A204.1 (cell line): ENCODE measurements around the gene DOCK4.

Source experiments
- FAIRE-seq: peaks from 2 replicates; lab custom pipeline; 2012; peaks lifted over from hg19 to GRCh38; lab: Jason Lieb, UNC

DOCK4 gene

DNA sequence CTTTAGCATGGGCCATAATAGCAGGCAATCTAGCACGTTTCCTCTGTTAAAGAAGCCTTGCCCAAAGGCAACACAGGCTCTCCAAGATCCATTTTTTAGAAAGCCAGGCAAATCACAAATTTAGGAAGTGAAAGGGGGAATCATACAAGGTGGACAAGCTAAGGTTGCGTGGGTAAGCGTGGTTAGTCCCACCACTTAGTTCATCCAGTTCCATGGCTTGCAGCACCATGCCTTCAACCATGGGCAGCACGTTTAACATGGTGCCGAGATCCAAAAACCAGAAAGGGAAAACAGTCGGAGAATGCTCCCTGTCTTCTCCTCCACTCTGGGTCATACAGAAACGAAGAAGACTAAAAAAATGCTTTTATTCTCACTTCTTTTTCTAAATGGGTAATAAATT lies 409.5 kb downstream of the DOCK4 start:
- no peak for FAIRE-seq

DNA sequence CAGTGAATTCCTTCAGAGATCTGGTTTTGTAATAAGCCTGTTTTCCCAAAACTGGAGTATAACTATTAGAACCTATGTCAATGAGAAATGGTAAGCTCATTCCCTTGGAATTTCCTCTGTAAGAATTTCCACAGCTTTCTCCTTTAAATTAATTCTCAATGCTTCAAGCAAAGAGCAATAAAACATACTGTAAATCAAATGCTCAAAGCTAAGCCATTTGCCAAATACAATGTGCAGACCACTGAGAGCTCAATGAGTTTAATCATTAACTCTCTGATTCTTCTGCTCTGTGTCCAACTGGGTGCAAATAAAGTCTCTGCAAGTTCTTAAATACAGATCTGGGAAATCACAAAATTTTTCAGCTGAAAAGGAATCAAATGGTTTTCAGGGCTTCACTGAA lies 416.3 kb downstream of the DOCK4 start:
- no peak for FAIRE-seq

DNA sequence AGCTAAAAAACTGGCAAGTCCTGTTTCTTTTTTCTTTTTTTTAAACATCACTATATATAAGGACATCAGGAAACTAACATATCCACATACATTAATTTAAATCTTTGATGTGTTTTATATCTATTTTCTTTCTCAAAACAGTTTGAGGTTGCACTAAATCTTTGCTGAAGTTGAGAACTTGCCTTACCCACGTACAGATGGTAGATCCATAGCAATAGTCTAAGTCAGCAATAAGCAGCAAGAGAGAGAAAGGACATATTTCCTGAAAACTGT lies 417.2 kb downstream of the DOCK4 start:
- FAIRE-seq = no peak

DNA sequence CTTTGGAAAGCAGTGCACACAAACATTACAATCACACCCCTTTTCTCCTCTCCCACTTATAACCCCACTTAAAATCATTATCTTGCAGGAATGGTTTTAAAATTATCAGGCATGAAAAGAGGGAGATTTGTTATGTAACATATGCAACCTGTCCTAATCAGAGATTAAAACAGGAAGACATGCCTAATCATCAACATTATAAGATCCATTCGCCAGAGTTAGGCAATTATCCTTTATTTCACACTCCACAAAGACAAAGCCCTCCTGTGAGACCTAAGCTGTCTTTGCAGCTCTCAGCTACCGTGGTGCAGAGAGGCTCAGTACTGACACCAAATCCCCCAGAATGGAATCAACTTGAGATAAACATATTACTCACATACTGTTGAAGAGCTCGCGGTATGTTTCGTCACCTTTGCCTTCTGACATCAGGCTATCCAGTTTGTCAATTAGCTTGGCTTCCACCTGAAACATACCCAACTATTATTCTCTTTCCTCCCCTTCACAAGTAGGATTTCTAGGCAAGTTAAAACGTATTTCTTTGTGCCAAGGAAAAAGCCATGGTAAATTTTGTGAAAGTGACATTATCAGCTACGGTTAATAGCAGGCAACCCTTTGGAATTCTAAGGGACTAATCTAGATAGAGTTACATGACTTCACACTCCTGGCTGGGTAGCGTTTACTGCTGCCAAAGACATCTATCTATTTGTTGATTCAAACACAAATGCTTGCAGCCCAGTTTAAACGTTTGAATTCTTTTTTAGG lies 417.7 kb downstream of the DOCK4 start:
- FAIRE-seq = no peak

DNA sequence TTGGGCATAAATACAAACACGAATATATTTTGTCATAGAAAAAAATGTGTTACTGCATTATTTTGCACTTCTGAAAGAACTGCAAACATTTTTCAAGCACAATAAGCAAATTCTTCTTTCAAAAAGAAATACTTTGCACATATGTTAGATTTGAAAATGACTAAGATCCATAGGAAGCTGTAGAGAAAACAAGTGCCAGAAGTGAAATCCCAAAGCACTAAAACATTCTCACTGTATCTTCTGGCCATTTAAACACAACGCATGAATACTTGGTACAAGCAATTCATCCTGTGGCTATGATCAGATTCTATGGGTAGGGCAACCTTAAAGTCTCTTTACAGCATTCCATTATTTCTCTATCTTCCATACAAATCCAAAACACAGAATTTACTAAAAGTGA lies 418.5 kb downstream of the DOCK4 start:
- FAIRE-seq = no peak

DNA sequence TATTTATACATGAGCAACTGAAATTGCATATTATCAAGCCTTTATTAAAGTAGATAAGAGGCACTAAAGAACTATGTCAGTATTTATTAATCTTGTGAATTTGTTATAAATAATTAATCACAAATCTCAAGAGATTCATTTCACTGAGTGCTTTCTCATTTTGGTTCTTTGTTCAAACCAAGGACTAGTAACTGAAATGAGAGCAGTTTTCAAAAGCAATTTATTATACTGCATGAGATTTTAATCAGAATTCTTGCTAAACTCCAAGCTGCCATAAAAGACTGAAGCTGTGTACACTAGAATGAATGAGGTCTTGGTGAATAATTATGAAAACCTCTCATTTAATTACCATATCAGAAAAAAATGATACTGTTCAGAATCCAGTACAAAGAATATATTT lies 419.1 kb downstream of the DOCK4 start:
- FAIRE-seq = no peak

DNA sequence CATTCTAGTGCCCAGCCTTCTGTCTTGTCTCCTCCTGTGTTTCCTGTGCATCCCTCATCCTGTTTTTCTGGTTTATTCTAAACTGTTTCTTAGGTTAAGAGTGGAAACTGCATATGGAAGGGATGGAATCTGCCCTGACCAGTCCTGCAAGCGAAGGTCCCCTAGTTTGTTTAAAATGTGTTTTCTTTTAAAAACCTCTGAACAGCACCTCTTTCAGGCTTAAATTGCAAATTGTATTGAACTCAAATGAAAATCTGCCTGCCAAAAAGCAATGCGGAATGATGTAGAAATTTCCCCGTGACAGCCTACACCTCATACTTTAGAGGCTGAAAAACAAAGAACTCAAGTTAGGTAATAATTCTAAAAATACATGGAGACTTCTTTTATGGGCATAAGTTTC lies 421.1 kb downstream of the DOCK4 start:
- no peak for FAIRE-seq

DNA sequence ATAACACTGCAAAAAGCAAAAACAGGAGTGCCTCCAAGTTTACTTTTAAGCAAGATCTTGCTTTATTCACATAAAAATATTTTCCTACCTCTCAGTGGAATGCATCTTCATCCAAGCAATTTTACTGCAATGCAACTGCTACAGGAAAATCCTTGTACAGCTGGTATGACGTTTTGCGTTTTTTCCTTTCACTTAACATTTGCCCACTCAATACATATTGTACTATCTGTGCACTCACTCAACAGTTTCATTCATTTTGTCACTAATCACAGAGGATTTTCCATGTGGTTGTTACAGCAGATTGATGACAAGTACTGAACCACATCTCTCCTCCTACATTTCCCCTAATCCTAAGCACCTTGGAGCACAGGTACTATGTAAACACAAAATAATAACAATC lies 421.9 kb downstream of the DOCK4 start:
- FAIRE-seq = no peak

DNA sequence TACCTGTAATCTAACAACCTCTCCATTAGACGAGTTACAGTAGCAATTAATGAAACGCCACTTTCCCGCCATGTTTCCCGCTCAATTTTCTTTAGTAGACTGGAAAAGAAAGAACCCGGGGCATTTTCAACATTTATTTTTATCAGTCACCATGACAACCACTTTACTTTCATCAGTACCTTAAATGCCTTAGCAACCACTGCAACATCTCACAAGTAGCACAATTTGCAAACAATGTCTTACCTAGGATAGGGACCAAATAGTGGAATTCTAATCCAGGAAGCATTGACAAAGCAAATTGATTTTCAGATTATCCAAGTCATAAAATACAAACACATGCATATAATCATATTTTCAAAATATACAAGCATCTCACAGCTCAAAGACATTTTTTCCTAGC lies 422.3 kb downstream of the DOCK4 start:
- FAIRE-seq = no peak

DNA sequence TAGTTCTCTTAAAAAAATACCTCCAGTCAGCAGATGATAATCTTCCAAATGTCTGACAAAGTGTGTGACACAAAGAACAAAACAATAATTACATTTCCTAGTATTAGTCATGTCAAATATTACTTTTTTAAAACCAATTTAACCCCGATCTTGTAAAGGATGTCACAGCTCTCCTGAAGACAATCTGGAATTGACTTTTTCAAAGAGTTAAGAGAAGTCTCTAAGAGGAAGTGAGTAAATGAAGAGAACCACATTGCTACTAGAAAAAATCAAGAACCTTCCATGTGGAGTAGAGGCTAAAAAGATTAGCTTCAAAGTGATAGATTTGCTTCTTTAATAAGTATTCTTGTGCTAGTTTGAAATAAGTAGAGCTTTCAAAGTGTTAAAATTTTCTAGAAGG lies 425.7 kb downstream of the DOCK4 start:
- no peak for FAIRE-seq

DNA sequence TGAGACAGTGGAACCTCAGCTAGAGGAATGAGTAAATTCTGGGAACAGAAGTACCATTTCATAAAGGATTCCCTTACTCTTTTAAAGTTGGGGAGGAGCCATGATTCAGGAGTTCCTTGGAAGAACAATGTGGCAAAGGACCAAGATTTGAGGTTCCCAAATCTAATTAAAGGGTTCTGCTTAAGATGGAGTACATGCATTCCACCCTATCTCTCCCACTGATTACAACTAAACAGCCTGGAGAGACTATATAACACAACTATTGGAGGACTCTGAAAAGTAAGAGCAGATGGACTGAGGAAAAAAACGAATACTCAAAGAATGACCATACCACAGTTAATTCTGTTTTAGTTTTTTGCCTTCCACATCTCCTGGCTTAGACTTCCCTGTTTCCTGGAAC lies 431.0 kb downstream of the DOCK4 start:
- FAIRE-seq = no peak

DNA sequence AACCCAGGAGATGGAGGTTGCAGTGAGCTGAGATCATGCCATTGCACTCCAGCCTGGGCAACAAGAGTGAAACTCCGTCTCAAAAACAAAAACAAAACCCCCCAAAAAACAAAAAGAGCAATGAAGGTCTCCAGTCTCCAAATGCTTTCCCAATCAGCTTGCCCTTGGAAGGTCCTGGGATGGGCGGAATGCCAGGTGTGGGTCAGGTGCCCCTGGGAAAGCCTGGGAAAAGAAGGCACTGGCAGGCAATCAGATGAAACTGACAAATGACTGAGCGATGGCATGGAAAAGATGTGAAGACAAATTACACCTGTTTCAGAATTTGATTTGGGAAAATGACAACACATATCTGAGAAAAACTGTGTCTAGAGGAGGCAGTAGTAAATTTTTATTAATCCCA lies 433.5 kb downstream of the DOCK4 start:
- no peak for FAIRE-seq

DNA sequence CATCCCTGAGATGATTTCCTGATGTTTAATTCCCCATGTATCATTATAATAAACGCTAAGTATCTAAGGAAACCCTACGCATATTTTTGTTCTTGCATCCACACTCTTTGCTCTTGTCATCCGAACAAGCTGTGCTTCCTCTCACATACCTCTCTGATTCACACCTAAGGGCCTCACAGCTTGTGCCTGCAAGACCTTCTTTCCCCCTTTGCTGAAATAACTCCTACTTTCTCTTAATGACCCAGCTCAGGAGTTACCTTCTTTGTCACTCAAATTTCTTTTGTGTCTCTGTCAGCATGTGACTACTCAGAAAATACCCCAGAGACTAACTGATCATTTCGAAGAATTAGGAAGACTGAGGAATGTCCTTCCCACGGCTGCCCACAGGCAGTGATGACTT lies 434.6 kb downstream of the DOCK4 start:
- FAIRE-seq = no peak

DNA sequence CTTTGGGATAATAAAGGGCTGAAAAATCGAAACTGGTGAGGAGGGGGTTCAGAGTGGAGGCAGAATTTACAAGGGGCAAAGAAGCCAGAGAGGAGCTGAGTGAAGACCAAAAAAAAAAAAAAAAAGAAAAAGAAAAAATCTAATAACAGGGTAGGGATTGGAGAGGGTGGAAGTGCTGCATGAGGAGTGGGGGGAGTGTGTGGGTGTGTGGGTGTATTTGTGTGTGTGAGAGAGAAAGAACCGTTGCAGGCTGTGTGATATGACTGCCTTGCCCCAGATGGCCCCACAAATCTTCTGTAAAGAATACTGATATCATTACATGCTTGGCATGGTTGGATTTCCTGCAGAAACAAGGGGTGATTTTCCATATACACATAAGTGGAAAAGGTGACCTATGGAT lies 436.1 kb downstream of the DOCK4 start:
- FAIRE-seq = no peak

DNA sequence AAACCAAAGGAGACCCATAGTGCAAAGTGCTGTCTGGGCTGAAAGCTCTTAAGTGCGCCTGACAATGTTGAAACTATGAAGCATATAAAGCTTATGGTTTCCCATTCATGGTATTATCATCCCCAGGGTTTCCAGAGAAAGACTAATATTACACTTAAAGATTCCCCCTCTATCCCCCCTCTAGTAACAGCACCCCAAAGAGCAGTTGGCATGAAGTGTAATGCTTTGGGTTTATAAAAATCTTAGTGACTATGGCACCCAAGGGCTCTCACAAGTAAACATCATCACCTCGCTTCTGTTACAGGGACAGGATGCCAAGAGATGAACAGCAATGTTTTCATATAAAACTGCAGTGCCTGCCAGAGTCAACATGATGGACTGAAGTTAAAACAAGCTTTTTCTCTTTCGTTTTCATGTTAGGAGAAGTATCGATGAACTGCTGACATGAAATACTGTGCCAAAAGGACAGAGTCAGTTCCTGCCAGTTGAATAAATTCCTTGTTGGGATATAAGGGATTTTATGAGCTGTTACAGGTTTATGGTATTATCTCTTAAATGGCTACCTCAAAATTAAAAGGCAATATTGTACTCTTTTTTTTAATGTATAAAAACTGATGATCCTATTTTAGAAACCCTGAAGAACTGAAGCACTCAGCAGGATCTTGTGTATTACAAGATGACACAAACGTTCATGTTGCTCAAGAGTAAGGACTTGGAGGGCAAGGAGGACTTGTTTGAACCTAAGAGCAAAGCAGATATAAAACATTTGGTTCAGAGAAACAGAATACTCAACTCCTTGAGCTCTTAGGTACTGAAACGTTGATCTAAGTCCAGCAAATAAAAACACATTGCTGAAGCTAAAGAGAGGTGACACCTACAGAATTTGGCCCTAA lies 440.2 kb downstream of the DOCK4 start:
- no peak for FAIRE-seq

DNA sequence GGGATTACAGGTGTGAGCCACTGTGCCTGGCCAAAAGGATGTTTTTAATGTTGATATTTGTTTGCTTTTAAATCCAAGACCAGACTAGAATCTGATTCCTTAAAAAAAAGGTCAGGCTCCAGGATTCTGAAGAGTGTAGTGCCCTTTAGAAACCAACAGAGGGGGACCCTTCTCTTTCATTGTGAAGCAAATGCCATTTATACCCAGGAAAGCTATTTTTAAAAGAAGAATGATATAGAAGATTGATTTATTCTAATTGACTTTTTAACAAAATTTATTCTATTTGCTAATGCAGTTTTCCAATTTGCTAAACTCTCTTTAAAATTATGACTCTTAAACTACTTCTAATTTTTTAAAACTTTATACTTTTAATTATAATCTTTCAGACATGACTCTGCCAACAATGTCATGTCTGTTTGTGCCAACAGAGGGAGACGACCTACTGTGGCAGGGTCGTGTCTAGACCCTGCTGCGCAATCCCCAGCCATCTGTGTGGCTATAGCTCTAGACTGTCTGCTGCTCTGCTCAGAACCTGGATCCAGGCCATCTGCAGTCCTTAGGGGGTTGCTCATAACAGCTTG lies 442.9 kb downstream of the DOCK4 start:
- peak; percentile 96 for FAIRE-seq

DNA sequence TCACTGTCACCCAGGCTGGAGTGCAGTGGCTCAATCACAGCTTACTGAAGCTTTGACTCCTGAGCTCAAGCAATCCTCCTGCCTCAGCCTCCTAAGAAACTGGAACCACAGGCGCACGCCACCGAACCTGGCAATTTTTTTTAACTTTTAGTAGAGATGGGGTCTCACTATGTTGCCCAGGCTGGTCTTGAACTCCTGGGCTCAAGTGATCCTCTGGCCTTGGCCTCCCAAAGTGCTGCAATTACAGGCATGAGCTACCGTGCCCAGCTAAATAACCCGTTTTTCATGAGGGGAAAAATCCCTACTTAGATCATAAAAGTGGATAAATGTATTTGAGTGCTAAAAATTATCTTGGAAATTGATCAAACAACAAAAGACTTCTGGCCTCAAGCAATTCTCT lies 443.4 kb downstream of the DOCK4 start:
- no peak for FAIRE-seq

DNA sequence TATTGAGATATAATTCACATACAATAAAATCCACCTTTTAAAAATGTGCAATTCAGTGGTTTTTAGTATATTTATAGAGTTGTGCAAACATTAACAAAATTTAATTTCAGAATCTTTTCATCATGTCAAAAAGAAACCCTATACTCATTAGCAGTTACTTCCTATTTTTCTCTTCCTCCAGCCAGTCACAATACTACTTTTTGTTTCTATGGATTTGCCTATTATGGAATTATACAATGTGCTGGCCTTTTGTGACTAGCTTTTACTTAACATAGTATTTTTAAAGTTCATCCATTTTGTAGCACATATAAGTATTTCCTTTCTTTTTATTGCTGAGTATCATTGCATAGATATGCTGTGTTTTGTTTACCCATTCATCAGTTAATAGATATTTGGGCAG lies 444.0 kb downstream of the DOCK4 start:
- peak; percentile 44 for FAIRE-seq

DNA sequence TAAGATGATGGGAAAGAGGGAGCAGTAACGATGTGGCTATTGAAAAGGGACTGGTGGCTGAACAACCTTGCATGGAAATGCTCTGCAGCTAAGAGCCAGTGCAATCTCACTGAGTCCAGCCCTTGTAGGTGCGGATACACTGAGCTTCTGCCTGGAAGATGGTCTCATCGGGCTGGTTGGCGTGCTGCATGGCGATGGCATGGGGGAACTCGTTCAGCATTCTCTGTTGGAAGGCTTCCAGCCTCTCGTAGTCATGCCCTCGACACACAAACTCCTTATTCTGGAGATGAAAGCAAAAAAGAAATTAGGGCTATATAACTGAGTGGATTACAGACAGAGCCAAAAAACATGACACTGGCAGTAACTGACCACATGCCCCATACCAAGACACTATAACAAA lies 446.2 kb downstream of the DOCK4 start:
- FAIRE-seq = no peak

DNA sequence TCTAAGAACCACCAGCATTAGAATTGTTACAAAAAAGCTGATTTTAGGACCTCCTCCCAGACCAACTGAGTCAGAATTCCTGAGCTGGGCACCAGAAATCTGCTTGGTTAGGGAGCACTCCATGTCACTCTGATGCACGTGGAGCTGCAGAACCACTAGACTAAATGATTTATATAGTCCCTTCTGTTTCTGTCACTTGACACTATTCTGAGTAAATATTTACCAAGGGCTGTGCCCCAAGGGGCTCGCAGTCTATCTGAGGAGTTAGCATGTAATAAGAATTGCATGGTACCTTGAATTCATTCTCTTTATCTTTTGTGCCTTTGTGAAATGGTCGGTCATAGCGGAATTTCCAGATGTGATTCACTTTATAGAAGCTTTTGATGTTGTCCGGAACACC lies 447.9 kb downstream of the DOCK4 start:
- FAIRE-seq = no peak

DNA sequence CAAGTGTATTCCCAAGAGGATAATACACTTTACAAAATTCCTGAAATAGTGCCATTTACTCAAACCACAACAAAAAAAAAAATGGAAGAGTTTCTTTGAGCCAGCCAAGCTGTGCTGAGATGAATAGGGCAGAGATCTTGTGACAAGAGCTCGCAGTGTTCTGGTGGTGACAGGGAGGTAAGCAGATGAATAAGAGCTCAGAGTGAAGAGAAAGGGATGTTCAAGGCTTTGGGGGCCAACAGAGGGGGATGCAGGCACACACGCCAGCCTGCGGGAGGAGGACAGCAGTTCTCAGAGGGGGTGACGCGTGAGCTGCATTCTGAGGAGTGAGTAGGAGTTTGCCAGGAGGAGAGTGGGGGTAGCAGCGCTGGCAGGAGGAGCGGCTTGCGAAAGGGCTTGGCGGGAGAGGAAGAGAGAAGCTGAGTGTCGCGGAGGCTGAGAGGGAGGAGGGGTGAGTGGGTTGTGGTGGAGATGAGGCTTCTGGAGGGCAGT lies 449.5 kb downstream of the DOCK4 start:
- no peak for FAIRE-seq

DNA sequence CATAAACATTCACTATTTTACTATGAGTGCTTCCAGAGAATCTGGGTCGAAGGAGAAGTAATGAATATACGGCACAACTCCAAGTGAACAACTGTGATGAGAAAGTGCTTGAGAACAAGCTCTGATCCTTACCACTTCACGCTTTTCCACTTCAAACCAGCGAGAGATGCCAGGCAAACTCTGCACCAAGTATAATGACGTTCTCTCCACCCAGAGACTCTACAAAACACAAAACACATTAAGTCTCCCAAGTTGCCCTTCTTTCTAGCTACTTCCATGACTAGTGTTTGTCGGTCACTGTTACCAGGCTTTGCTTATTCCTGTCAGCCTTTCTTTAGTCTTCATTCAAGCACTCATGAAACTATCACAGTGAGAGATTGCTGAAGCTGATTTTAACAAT lies 450.8 kb downstream of the DOCK4 start:
- no peak for FAIRE-seq

DNA sequence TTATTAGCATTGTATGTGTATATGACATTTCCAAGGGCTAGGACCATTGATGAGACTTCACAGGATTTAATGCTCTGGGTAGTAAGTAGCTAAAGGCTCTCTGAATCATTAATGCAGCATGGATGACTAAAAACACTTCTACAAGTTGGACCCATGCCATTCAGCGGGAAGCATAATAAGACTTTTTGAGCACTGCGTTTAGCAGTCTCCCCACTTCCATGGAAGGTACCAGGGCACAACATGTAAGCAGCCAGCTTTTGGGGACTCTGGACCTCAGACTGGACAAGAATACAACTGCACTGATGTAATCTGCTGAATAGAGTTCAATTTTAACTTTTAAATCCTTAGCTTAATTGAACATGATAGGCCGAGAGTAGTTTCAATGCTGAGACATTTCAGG lies 452.2 kb downstream of the DOCK4 start:
- FAIRE-seq = no peak
